GM18519 (cell line): ENCODE data around the gene CES2.

Experiments used
- ATAC-seq: cut with Tn5 transposase; IDR thresholded peaks from one replicate; pipeline ENCODE4 v1.9.1; 2021; ENCODE audit warnings: mild to moderate bottlenecking, moderate library complexity; ENCODE audit not compliant: unreplicated experiment, low FRiP score

The CES2 gene

DNA sequence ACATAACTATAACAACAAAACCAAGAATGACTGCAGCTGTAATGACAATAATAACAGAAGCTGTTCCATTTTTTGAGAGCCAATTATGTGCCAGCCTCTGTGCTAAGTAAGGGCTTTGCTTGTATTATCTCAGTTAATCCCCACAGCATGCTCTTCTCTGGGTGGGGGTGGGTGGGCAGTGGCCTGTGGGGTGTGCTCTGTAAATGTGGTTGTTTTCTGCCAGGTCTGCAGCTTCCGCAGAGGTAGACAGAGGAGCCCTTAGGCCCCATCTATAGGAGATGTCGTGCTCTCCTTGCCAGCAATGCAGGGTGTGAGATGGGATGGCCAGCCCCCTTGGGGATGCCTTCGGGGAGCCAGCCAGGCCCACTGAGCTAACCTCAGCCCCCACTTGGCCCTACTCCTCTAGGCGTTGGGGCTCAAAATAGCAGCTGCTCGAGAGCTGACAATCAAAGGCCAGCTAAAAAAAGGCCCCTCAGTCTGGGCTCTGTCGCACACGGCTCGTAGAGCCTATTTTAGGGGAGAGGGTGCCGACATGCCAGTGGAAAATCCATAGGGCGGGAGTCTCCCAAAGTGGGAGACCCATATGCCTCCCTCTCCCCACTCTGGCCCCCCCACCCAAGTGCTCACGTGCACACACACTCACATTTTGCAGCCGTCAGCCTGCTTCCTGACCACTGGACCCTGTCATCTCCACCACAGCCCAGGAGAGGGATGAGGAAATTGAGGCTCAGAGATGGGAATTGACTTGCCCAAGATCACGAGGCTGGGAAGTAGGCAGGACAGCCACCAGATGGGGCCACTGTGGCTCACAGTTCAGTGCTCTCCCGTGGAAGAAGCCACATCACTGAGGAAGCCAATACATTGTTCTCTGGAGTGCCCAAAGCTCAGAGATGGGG lies 32.4 kb upstream of the CES2 start:
- no peak for ATAC-seq

GRCh38 chr16:66903544-66904427 lies 31.5 kb upstream of the CES2 start:
- ATAC-seq = no peak

DNA sequence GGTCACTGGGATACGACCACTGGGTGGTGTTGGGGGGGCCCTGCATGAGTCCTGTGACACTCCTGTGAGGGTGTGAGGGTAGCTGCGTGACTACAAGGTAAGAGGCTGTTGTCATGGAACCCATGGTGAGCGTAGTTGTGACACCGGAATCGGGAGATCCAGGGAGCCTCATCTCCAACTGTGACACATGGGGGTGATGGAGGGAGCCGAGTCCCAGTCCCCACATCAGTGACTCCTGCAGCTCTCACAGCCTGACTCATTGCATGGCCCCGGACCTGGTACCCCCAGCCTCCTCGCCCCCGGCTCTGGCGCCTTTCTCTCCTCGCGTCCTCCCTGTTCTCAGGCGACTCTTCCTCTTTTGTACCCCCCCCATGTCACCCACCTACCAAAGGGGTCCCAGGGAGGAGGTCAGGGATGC lies 30.9 kb upstream of the CES2 start:
- no peak for ATAC-seq

GRCh38 chr16:66904846-66905632 lies 30.3 kb upstream of the CES2 start:
- ATAC-seq = no peak

DNA sequence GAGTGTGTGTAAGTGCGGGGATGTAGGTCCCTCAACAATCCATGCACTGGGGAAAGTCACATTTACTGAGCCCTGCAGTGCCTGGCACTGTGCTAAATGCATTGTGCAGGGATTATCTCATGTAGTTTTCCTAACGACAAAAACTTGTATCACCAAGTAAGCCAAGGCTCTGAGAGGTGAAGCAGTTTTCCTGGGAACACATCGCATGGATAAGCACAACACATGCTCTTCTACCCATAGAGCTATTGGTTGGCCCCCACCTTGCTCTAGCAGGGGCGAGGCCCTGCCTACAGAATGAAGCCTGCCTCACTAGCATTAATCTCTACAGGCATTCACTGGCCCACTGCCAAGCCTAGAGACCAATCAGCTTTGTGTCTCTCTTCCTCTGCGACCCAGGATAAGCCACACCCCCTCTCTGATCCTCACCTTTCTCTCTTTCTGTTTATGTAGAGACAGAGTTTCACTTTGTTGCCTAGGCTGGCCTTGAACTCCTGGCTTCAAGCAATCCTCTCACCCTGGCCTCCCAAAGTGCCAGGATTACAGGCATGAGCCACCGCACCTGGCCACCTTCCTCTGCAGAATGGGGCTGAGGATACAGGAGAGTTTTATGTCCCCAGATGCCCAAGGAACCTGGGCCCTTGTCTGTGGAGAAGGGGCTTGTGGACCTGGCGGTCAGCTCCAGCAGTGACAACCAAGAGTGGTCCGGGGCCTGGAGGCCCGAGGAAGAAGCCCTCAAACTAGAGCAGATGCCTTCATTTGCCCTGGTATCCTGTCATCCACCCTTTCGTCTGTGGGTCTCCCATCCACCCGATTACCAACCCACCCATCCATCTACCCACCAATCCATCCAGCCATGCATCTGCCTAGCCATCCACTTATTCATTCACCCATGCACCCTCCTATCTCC lies 29.4 kb upstream of the CES2 start:
- ATAC-seq = no peak

DNA sequence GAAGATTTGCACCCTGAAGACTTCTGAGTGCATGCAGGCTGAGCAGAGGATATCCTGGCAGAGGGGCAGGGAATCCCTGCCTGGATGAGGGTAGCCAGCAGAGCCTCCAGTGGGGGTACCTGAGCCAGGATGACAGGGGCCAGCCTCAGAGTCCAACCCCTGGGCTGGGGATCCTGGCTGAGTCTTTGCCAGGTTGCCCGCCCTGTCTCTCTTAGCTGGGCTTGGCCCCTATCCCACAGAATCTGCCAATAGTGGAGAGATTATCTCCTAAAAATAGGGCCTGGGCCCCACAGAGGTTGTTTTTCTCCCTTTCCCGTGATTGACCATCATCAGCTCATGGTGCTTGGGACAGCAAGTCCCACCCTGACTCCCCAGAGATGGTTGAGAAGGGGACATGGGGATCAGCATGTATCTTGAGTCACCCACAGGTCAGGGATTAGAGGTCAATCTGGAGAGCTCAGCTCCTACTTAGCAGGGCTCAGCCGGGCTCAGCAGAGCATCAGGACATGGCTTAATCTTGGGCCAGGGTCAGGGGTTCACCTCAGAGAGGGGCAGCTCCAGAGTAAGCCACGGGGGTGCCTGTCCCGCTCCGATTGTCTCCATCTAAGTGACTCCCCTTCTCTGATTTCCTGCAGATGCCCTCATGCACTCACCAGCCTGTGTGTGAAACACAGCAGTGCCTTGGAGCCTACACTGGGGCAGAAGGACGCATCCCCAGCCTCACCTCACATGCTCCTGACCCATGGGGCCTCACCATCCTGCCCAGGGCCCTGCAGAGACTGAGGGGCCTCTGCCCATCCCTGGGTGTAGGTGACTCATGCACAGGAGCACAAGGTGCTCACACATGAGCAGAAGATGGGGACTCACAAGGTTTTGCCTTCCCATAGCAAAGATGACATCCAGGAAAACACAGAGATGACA lies 28.1 kb upstream of the CES2 start:
- ATAC-seq = no peak

GRCh38 chr16:66908116-66908515 lies 27.2 kb upstream of the CES2 start:
- no peak for ATAC-seq

GRCh38 chr16:66908762-66909559 lies 26.4 kb upstream of the CES2 start:
- ATAC-seq = no peak

DNA sequence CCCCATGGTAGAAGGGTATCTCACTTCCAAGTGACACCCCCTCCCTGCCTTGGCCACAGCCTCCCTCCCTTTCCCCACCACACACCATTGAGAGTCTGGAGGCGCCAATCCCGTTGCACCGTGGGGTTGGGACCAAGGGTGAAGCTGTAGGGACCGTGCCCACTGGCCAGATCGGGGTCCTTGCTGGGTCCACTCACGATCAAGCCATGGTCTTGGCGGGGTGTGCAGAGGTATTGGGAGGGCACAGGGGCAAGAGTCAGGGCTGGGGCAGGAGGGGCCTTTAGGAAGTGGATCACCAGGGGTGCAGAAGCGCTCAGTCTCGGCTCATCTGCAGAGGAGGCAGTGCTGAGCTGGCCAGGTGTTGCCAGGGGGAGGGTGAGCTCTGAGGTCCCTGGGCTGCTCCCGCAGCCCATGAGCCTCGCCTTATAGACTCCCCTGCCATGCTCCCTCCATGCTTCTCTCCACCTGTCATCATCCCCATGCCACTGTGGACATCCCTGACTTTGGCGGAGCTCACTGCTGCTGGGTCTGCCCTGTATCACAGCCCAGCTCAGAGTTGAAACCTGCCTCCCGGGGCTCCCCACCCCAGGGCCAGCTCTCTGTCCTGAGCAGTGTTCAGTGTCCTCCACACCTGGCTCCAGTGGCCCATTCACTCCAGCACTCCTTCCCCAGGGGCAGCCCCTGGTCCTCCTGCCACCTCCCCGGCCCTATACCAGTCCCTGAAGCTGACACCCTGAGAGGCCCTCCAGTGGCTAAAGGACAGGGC lies 25.0 kb upstream of the CES2 start:
- no peak for ATAC-seq

DNA sequence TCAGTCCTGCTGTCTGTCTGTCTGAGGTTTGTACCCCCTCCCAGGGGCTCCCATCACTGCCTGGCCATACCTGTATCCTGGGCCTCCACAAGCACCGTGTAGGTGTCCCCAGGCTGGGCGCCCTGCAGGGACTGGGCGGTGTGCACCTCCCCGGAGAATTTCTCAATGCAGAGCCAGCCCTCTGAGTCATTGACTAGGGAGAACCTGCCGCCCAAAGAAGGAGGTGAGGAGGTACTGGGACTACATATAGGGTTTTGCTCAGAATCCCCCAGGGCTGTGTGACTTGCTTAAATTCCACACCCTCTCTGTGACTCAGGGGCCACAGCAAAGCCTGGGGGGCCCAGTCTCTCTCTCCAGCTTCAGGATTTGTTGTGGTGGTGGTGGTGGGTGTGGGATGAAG lies 24.2 kb upstream of the CES2 start:
- ATAC-seq = no peak

DNA sequence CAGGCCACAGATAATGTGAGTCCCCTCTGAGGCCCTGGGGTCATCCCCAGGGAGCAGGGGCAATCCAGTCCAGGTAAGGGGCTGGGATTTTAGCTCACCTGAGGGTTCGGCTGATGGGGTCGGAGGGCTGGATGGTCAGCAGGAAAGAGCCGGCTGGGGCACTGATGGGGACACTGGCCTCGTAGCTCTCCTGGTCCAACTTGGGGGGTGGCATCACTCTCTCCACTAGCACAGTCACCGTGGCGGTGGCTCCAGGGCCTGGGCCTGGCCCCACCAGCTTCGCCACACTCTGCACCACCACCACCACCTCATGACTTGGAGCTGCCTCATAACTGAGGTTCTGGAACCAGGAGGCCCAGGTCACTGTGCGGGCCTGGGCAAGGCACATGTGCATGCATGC lies 23.5 kb upstream of the CES2 start:
- ATAC-seq = no peak

DNA sequence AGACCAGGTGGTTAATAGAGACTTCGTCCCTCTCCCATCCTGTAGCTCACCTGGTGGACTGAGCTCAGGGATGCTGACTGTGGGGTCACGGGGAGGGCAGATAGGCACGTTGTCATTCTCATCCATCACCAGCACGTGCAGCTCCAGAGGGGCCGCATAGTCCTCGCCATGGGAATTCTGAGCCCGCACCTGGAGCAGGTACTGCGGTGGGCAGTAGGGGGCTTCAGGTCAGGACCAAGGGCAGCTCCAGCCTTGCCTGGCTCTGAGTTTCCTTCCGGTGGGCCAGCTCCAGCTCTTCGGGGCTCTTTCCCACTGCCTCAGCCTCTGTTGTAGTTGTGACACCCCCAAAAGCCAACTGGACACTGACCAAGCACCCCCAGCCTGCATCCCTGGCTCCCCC lies 22.2 kb upstream of the CES2 start:
- no peak for ATAC-seq

DNA sequence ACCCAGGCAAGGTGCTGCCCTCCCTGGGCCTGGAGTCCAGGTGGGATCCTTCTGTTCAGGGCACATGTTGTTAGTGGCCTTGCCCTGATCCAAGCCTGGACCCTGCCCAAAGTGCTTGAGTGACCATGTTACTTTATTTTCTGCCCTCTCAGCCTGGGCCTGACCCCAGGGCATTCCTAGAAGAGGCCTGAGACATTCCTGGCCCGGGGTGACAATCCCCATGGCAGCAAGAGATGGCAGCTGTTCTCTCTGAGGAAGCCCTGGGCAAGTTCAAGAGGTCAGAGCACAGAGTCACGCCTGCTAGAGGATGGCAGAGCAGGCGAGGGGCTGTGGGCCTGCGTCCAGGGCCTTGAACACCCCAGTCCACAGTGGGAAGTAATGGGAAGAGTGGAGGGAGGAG lies 21.6 kb upstream of the CES2 start:
- ATAC-seq = no peak

DNA sequence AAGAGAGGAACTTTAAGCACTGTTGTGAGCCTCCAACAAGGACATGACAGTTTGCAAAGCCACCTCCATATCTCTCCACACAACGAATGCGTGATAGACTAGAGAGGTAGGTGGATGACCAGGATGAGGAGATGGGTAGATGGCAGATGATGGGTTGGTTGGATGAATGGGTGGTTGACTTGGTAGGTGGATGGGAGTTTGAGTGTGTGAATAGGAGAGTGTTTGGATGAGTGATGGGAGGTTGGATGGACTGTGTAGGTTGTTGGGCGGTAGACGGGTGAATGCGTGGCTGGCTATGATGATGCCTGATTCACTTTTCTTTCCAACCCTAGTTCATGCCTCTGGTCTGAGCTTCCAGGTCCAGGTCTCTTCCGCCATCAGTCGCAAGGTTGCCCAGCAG lies 20.8 kb upstream of the CES2 start:
- no peak for ATAC-seq

GRCh38 chr16:66915041-66915440 lies 20.3 kb upstream of the CES2 start:
- no peak for ATAC-seq

GRCh38 chr16:66916518-66916917 lies 18.8 kb upstream of the CES2 start:
- ATAC-seq = no peak

DNA sequence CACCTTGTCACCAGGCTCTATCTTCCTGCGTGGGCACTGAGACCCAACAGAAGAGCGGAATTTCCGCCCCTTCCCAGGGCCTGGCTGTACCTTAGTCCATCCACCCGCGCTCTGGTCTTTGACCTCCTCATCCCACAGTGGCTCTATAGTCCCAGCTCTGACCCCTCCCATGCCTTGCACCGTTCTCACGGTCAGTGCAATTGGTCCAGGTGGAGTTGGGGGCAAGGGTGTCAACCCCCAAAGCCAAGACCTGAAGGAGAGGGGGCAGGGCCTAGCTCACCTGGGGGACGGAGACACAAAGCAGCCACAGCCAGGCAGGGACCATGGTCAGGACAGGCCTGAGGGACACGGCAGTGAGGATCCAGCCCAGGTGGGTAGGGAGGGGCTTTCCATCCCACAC lies 17.6 kb upstream of the CES2 start:
- no peak for ATAC-seq
